Fibroblast of skin of left biceps (primary cell): Measurements from ENCODE around the gene KIFC3.

Experiments used
- DNase-seq, 2 experiments: peaks; one replicate each; pipeline ENCODE4 v3.0.0-alpha.2; 2013; ENCODE audit warnings: low read depth in 2 of 2

KIFC3 gene

GRCh38 chr16:57765160-57765728 lies 37.0 kb downstream of the KIFC3 start:
- no peak for DNase-seq

GRCh38 chr16:57764341-57765159 lies 37.7 kb downstream of the KIFC3 start:
- peak; percentile 30 for DNase-seq

- no peak for DNase-seq
Measured at GRCh38 chr16:57764006-57764340, 38.3 kb downstream of the KIFC3 start.

- DNase-seq = no peak
Measured at GRCh38 chr16:57763285-57764005, 38.8 kb downstream of the KIFC3 start.

- no peak for DNase-seq
Measured at GRCh38 chr16:57762365-57763040, 39.8 kb downstream of the KIFC3 start.

- DNase-seq = no peak
Measured at GRCh38 chr16:57761957-57762356, 40.3 kb downstream of the KIFC3 start.

GRCh38 chr16:57761301-57761700 lies 41.0 kb downstream of the KIFC3 start:
- DNase-seq = no peak

- DNase-seq = no peak
Measured at GRCh38 chr16:57760357-57761160, 41.7 kb downstream of the KIFC3 start.

GRCh38 chr16:57759541-57760356 lies 42.5 kb downstream of the KIFC3 start:
- no peak for DNase-seq

GRCh38 chr16:57759131-57759530 lies 43.2 kb downstream of the KIFC3 start:
- no peak for DNase-seq

GRCh38 chr16:57758331-57759117 lies 43.8 kb downstream of the KIFC3 start:
- DNase-seq = no peak

- no peak for DNase-seq
Measured at GRCh38 chr16:57757883-57758282, 44.4 kb downstream of the KIFC3 start.

- peak in 1 of 2 experiments; percentile 13 for DNase-seq
Measured at GRCh38 chr16:57757326-57757786, 44.9 kb downstream of the KIFC3 start.

- no peak for DNase-seq
Measured at GRCh38 chr16:57756424-57757325, 45.6 kb downstream of the KIFC3 start.

- no peak for DNase-seq
Measured at GRCh38 chr16:57755726-57756423, 46.4 kb downstream of the KIFC3 start.

- no peak for DNase-seq
Measured at GRCh38 chr16:57755061-57755684, 47.1 kb downstream of the KIFC3 start.

GRCh38 chr16:57754354-57755060 lies 47.8 kb downstream of the KIFC3 start:
- no peak for DNase-seq
